GM12801 (cell line): ENCODE results near the gene LDLRAD3.

Experiments used
- TF ChIP-seq, protein P1 (sequence below): IDR thresholded peaks from one replicate; pipeline ENCODE4 v1.5.1; 2011; ENCODE audit warnings: control low read depth; ENCODE audit not compliant: insufficient read length; ENCODE audit errors: extremely low read depth

Gene LDLRAD3

DNA sequence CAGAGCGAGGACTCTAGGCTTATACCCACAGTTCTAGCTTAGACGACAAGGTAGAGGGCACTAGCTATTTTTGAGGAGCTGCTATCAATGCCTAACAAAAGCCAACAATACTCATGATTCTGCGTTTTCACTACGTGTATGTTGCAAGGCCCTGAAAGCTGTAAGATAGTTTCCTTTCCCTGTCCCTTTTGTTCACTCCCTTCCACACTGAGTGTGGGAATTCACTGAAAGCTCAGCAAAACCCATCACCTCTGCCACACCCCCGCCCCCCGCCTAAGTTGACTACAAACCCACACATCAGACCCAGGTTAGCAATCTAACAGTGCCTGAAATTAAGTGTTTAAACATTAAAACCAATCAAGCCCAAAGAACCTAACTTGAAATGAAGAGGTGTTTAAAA lies 6.2 kb upstream of the LDLRAD3 start:
- TF ChIP-seq, protein P1, sequence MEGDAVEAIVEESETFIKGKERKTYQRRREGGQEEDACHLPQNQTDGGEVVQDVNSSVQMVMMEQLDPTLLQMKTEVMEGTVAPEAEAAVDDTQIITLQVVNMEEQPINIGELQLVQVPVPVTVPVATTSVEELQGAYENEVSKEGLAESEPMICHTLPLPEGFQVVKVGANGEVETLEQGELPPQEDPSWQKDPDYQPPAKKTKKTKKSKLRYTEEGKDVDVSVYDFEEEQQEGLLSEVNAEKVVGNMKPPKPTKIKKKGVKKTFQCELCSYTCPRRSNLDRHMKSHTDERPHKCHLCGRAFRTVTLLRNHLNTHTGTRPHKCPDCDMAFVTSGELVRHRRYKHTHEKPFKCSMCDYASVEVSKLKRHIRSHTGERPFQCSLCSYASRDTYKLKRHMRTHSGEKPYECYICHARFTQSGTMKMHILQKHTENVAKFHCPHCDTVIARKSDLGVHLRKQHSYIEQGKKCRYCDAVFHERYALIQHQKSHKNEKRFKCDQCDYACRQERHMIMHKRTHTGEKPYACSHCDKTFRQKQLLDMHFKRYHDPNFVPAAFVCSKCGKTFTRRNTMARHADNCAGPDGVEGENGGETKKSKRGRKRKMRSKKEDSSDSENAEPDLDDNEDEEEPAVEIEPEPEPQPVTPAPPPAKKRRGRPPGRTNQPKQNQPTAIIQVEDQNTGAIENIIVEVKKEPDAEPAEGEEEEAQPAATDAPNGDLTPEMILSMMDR = no peak

DNA sequence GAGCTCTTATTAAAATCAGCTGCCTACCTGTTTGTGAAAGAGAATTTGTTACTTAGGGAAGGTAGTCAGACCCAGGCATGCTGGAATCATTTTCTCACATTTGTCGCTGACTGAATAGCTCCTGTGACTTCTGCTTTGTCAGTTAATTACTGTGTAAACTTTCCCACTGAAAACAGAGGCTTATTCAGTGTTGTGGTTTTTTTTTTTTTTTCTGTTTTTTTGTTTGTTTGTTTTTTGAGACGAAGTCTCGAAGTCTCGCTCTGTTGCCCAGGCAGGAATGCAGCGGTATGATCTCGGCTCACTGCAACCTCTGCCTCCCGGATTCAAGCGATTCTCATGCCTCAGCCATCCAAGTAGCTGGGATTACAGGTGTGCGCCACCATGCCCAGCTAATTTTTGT lies 5.6 kb upstream of the LDLRAD3 start:
- TF ChIP-seq, protein P1 = no peak

DNA sequence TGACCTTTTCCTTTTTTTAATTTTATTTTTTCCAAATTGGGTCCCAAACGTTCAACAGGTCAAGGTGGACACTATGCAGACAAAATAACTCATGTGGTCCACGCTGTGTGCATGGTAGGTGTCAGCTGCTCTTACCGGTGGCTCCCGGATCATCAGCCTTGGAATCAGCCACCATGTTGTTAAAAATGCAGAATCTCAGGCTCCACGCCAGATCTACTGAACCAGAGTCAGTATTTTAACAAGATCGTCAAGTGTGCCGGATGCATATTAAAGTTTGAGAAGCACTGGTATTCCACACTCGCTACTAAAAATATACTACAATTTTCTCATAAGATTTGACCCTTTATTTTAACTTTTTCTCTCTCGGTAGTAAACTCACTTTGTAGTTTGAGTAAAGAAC lies 553 bp upstream of the LDLRAD3 start:
- TF ChIP-seq, protein P1 = no peak

DNA sequence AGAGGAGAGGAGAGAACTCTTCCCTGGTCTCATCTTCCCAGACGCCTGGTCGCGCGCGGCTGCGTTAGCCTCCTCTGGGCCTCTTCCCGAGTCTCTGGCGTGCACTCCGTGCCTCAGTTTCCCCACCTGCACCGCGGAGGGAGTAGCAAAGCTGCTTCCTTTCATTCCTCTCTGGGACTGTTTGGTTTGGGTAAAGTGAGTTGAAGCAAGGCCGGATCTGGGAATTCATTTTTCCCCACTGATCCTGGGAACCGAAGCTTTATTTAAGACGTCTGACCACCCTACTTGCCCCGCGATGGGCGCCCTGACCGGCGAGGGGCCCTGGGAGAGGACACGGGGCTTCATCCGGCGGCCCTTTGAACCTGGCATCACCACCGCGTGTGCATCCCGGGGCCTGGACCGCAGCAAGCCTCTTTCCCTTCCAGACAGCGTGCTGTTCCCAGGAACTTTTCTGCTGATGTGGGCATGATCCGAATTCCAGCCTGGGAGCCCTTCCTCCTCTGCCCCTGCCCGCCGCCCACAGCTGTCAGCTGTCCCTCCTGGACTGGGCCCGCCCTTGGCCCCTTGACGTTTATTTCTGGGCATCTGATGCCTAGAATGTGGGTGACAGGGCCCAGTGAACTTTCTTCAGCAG lies 758 bp downstream of the LDLRAD3 start:
- TF ChIP-seq, protein P1 = no peak

DNA sequence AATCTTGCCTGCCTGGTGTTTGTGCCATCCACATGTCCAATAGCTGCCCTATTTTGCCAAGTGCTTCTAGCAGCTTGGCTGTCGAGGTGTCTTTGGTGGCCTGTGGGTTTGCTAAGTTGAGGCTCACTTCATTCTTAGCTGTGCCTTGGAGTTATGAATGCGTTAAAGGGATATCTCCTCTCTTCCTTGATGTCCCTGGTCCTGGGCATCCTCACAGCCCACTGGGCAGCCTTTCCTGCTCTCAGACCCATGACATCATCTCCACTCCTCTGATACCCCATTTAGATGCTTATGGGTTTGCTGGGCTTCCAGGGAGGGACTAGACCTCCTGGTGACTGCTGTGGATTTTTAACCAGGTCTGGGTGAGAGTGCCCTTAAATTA lies 1.3 kb downstream of the LDLRAD3 start:
- TF ChIP-seq, protein P1 = no peak

DNA sequence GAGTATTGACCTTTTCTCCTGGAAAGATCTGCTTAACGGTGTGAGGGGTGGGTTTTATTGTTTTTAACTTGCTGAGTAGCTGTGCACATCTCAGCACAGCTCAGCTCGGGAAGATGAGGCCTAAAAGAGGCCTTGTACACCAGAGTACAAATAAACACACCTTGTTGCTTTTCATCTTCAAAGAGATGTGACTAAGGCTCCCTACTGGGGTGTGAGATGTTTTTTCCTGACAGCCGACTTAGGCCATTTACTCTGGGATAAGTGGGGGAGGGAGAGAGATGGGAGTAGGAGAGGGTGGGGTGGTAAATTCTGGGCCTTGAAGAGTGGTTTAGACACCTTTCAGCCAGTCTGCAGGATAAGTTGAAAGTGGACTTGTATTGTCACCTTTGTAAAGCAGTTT lies 2.9 kb downstream of the LDLRAD3 start:
- TF ChIP-seq, protein P1 = no peak

DNA sequence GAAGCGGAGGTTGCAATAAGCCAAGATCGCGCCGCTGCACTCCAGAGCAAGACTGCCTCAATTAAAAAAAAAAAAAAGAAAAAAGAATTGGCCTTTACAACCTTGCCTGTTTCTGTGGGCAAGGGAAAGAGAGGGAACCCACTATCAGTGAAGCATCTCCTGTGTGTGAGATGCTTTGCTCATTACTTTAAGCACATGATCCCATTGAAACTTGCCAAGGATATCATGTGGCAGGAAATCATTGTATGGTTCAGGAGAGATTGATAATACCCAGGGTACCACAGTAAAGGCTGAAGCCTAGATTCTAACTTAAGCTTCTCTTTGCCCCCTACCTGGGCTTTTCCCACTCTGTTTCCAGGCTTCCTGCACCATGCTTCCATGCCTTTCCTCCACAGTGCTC lies 3.6 kb downstream of the LDLRAD3 start:
- TF ChIP-seq, protein P1 = no peak
